Ovary (tissue), 9 donors: Measurements from ENCODE around the gene SLC1A7. TPM values are rescaled to one million over a fixed set of nuclear protein-coding genes. Genes with fewer than 3 reads are reported as not detected.

ENCODE experiments used
- DNase-seq, 5 donors: peaks; one replicate each; pipeline ENCODE4 v3.0.0-alpha.2; 2019 to 2020
- H3K27ac ChIP-seq, 2 donors: fragments of 200-600 bp; one replicate each; pipeline versions ENCODE4 v1.5.1 to v1.8.0; 2019 to 2022
- H3K27me3 ChIP-seq: fragments of 200-600 bp; one replicate; pipeline ENCODE4 v1.8.0; 2022
- H3K36me3 ChIP-seq: fragments of 200-600 bp; sonication (generic); one replicate; pipeline ENCODE4 v1.5.1; 2019
- H3K4me1 ChIP-seq: one replicate; pipeline ENCODE4 v1.8.1; 2013; ENCODE audit warnings: mild to moderate bottlenecking, moderate library complexity; ENCODE audit not compliant: insufficient read depth
- H3K4me3 ChIP-seq: fragments of 200-600 bp; sonication (generic); one replicate; pipeline ENCODE4 v1.5.1; 2017
- H3K9me3 ChIP-seq, 2 donors: fragments of 200-600 bp in 1 of 2; sonication (generic) in 1 of 2; one replicate each; pipeline versions ENCODE4 v1.5.1 to v1.8.1; 2013 to 2019; ENCODE audit warnings: mild to moderate bottlenecking in 1 of 2, moderate library complexity in 1 of 2
- CTCF ChIP-seq, 3 donors: fragments of 450-650 bp in 2 of 3; fragments of 200-600 bp in 1 of 3; IDR thresholded peaks; one replicate each; pipeline versions ENCODE4 v1.5.1 to v1.8.0; 2016 to 2022; ENCODE audit warnings: antibody characterized with exemption in 3 of 3, mild to moderate bottlenecking in 1 of 3
- EP300 ChIP-seq: sonication (generic); formaldehyde crosslinking; IDR thresholded peaks from one replicate; pipeline ENCODE4 v1.6.1; 2017; ENCODE audit warnings: antibody characterized with exemption
- POLR2A ChIP-seq: fragments of 450-650 bp; IDR thresholded peaks from one replicate; pipeline ENCODE4 v1.6.1; 2017; ENCODE audit warnings: antibody characterized with exemption, mild to moderate bottlenecking, moderate library complexity
- WGBS, 3 donors: extraction: QIAGEN DNeasy Blood & Tissue Kit in 1 of 3; methylation state at CpG; one replicate each; pipeline versions ENCODE4 v1.1.5 to v1.1.7; 2013 to 2017; 5-methylcytosine and 5-hydroxymethylcytosine counted together
- intact Hi-C, 4 donors: fragments of 100-400 bp; cut with DNase I; formaldehyde crosslinking; loops; one replicate each; pipeline versions ENCODE4 v1.11.0 to v1.15.1; 2022 to 2023
- polyA plus RNA-seq, 2 donors: library from polyadenylated mRNA; stranded (reverse); fragments of 200-250 nt in 1 of 2; fragments of 350-450 nt in 1 of 2; fragmentation: Illumina TruSeq in 1 of 2; extraction: RNeasy Lipid Tissue Mini Kit (QIAGEN cat#74804) in 1 of 2; gene quantifications; one replicate each; pipeline ENCODE4 v1.2.3, GENCODE V29; 2013 to 2014
- total RNA-seq, 7 donors: library from RNA; depleted of rRNA in 2 of 7; stranded (reverse); fragments of >200 nt in 2 of 7; fragmentation: NEBNext Ultra II Directional in 3 of 7; extraction: Animal tissue kit (Norgen Biotek cat#: 25700) in 3 of 7; gene quantifications; one replicate each; pipeline versions ENCODE4 v1.1.0 to v1.2.4, GENCODE V29; 2016 to 2023
- donor health status: DM: no; HTN: no; CAD: no; lungs with moderate emphysema.
- donor health status: DM: no; HTN: no; CAD: no.
- donor health status: Bipolar disorder and iron deficiency.
- donor health status: DM: yes; HTN: yes; CAD: no.
- donor health status: DM: no; HTN: no; CAD: no.
- donor health status: DM: yes; HTN: yes; CAD: no.

The SLC1A7 gene
- total and polyA plus RNA-seq, 9 donors = 0.25 to 0.28 TPM; not detected in 7

- H3K27ac ChIP-seq = no peak overlapping the region
- WGBS, 3 donors = 85 to 96% (median 92%) methylated on average over 8 of the region's 8 CpGs
- TF ChIP-seq POLR2A (no peak), CTCF (IDR thresholded peaks at IDR 0.05) (no peak), EP300 (no peak)
- intact Hi-C loops = no loop called here
- H3K4me1 ChIP-seq = no peaks in the 10 kb centered on the region
- H3K4me3 ChIP-seq = no peak overlapping the region
- no peaks in the 10 kb centered on the region for H3K9me3 ChIP-seq
- H3K36me3 ChIP-seq = peaks cover 3% of the 10 kb centered on the region
- no peaks in the 10 kb centered on the region for H3K27me3 ChIP-seq
- no peak for DNase-seq
These were observed 57.0 kb downstream of the SLC1A7 start for GRCh38 chr1:53085405-53085804.

- no peak overlapping the region for H3K4me3 ChIP-seq
- DNase-seq = no peak
- no peaks in the 10 kb centered on the region for H3K4me1 ChIP-seq
- H3K27ac ChIP-seq = no peak overlapping the region
- no peaks in the 10 kb centered on the region for H3K9me3 ChIP-seq
- 88 to 94% (median 90%) methylated on average over 8 of the region's 8 CpGs for WGBS, 3 donors
- intact Hi-C loops = no loop called here
- no peaks in the 10 kb centered on the region for H3K27me3 ChIP-seq
- peaks cover 3% of the 10 kb centered on the region for H3K36me3 ChIP-seq
- TF ChIP-seq POLR2A (no peak), EP300 (no peak), CTCF (IDR thresholded peaks at IDR 0.05) (no peak)
These were observed 57.9 kb downstream of the SLC1A7 start for GRCh38 chr1:53084589-53084971.

GRCh38 chr1:53083636-53084588, 58.5 kb downstream of the SLC1A7 start:
- H3K4me3 ChIP-seq = no peak overlapping the region
- peaks cover 3% of the 10 kb centered on the region for H3K36me3 ChIP-seq
- DNase-seq = no peak
- intact Hi-C loops = no loop called here
- H3K9me3 ChIP-seq = no peaks in the 10 kb centered on the region
- 69 to 71% (median 70%) methylated on average over 17 of the region's 17 CpGs for WGBS, 3 donors
- no peaks in the 10 kb centered on the region for H3K4me1 ChIP-seq
- TF ChIP-seq CTCF (IDR thresholded peaks at IDR 0.05) = no peak
- TF ChIP-seq EP300 = no peak
- no peak for TF ChIP-seq POLR2A
- H3K27me3 ChIP-seq = no peaks in the 10 kb centered on the region
- H3K27ac ChIP-seq = no peak overlapping the region

GRCh38 chr1:53082826-53083455, 59.5 kb downstream of the SLC1A7 start:
- no peaks in the 10 kb centered on the region for H3K27me3 ChIP-seq
- H3K9me3 ChIP-seq = no peaks in the 10 kb centered on the region
- no peak for DNase-seq
- no peaks in the 10 kb centered on the region for H3K4me1 ChIP-seq
- intact Hi-C loops = no loop called here
- no peak overlapping the region for H3K4me3 ChIP-seq
- H3K27ac ChIP-seq = no peak overlapping the region
- TF ChIP-seq EP300 = no peak
- TF ChIP-seq CTCF (IDR thresholded peaks at IDR 0.05) = no peak
- TF ChIP-seq POLR2A = no peak
- WGBS, 3 donors = 79 to 81% (median 79%) methylated on average over 13 of the region's 13 CpGs
- H3K36me3 ChIP-seq = peaks cover 3% of the 10 kb centered on the region
